HL-60 (cell line): ENCODE data around the gene ELN.

Experiments
- DNase-seq, 2 experiments: peaks; one replicate each; pipeline ENCODE4 v3.0.0-alpha.2; 2010 to 2020; ENCODE audit warnings: low read depth in 1 of 2, low spot score in 1 of 2
- H3K27ac ChIP-seq: fragments of 250-450 bp; sonication (Bioruptor Pico); replicated peaks from 2 replicates; pipeline ENCODE4 v1.5.1; 2020; ENCODE audit warnings: mild to moderate bottlenecking, moderate library complexity
- H3K27me3 ChIP-seq: fragments of 250-450 bp; sonication (Bioruptor Pico); 2 replicates; pipeline ENCODE4 v1.5.1; 2021; ENCODE audit warnings: mild to moderate bottlenecking, moderate library complexity; ENCODE audit not compliant: insufficient read depth, poor library complexity, severe bottlenecking
- H3K4me3 ChIP-seq: replicated peaks from 2 replicates; pipeline ENCODE4 v1.5.1; 2011; ENCODE audit warnings: mild to moderate bottlenecking, control low read depth, low read length; ENCODE audit not compliant: insufficient read depth
- CTCF ChIP-seq: IDR thresholded peaks from one replicate; pipeline ENCODE4 v1.5.1; 2011; ENCODE audit warnings: low read length, control low read depth, inconsistent platforms; ENCODE audit not compliant: insufficient read depth
- GABPA ChIP-seq: IDR thresholded peaks from 2 replicates; pipeline ENCODE4 v1.6.1; 2012; ENCODE audit warnings: low read depth
- POLR2AphosphoS5 ChIP-seq: IDR thresholded peaks from 2 replicates; pipeline ENCODE4 v1.6.1; 2012; ENCODE audit warnings: low read depth
- REST ChIP-seq: IDR thresholded peaks from 2 replicates; pipeline ENCODE4 v1.6.1; 2012; ENCODE audit warnings: low read depth; ENCODE audit not compliant: insufficient replicate concordance
- SPI1 ChIP-seq: IDR thresholded peaks from 2 replicates; pipeline ENCODE4 v1.6.1; 2012; ENCODE audit warnings: low read depth, mild to moderate bottlenecking, borderline replicate concordance

Gene ELN

DNA sequence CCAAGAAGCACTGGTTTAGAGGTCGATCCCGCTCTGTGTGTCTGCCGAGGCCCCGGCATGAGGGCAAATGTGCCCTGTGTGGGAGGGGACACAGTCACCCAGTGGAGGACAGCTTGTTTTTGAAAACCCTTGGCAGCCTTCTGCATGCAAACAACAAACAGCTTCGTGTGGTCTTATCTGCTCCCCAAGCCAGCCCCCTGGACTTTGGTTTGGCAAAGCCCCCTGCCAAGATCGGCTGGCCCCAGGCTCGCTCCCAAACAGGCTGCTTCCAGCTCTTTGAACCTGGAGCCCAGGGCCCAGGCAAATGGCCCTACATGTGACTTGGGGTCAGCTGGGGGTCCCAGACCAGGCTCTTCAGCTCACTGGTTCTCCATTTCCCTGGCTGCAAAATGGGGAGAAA lies 2.9 kb downstream of the ELN start:
- Histone ChIP-seq H3K27me3 (peaks cover 44% of the 10 kb centered on the region), H3K27ac (no peak overlapping the region), H3K4me3 (no peak overlapping the region)
- DNase-seq, result no peak
- TF ChIP-seq REST, result no peak
- TF ChIP-seq CTCF, result no peak
- no peak for TF ChIP-seq GABPA
- TF ChIP-seq SPI1, result no peak
- no peak for TF ChIP-seq POLR2AphosphoS5

DNA sequence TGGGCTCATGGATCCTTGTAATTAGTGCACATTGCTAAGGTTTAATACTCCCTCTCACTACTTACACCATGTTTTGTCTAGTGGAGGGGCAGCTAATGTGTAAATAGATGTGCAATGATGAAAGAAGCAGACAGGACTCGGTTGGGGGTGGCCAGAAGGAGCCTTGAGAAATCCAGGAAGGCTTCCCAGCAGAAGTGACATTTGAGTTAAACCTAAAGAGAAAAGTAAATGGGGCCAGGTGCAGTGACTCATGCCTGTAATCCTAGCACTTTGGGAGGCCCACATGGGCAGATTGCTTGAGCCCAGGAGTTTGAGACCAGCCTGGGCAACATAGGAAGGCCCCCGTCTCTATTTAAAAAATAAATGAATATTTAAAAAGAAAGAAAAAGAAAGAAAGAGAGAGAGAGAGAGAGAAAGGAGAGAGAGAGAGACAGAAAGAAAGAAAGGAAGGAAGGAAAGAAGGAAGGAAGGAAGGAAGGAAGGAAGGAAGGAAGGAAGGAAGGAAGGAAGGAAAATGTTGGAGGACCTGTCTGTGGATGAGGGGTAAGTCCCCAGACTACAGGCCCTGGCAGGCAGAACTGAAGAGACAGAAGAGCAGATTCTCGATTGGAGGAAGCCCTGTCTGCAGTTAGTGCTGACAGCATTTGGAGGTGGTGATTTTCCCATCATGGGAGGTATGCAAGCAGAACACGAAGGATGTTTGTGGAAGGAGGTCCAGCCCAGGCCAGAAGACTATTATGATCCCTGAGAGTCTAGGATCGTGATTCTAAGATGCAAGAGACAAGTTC lies 3.6 kb downstream of the ELN start:
- Histone ChIP-seq H3K27me3 (peaks cover 44% of the 10 kb centered on the region), H3K4me3 (no peak overlapping the region), H3K27ac (no peak overlapping the region)
- no peak for DNase-seq
- TF ChIP-seq CTCF (no peak), POLR2AphosphoS5 (no peak), REST (no peak), SPI1 (no peak), GABPA (no peak)

GRCh38 chr7:74032191-74032490 lies 4.2 kb downstream of the ELN start:
- H3K27me3 ChIP-seq, result peaks cover 44% of the 10 kb centered on the region
- no peak overlapping the region for H3K27ac ChIP-seq
- DNase-seq, result no peak
- H3K4me3 ChIP-seq, result no peak overlapping the region
- TF ChIP-seq GABPA (no peak), REST (no peak), POLR2AphosphoS5 (no peak), CTCF (no peak), SPI1 (no peak)
